HG03064 (cell line): ENCODE measurements around the gene ADGRF3.
"Not testable (repeated sequence)": the region's sequence is repeated elsewhere in the genome, so short reads cannot be mapped to it uniquely, and the experiment has no call there.

Experiments
- ATAC-seq: cut with Tn5 transposase; IDR thresholded peaks from one replicate; pipeline ENCODE4 v1.9.1; 2021; ENCODE audit warnings: low read depth; ENCODE audit not compliant: unreplicated experiment

Gene ADGRF3

DNA sequence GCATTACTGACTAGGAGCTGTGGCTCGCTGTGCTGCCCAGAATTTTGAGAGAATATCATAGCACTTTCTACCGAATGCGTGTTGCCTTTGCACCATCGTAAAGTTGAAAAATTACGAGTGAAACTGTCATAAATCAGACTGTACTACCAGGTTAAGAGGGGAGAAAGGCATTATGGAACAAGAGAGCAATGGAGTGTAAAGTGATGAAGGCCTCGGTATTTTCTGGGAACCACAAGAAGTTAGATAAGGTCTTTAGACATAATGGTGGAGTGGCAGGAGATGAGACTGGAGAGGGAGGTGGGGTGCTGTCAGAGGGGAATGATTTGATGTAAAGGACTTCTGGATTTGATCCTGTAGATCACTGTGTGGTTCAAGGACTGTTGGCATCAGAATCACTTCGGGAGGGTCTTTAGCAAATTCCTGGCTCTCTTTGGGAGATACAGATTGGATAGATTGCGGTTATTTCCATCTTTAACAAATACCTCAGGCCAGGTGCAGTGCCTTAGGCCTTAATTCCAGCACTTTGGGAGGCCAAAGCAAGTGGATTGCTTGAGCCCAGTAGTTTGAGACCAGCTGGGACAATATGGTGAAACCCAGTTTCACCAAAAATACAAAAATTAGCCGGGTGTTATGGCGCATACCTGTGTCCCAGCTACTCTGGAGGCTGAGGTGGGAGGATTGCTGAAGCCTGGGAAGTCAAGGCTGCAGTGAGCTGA, 4.9 kb upstream of the ADGRF3 start:
- ATAC-seq = no peak

- ATAC-seq = no peak
Observed at GRCh38 chr2:26349690-26350089, 3.1 kb upstream of the ADGRF3 start.

GRCh38 chr2:26347286-26347865, 787 bp upstream of the ADGRF3 start:
- ATAC-seq = no peak

DNA sequence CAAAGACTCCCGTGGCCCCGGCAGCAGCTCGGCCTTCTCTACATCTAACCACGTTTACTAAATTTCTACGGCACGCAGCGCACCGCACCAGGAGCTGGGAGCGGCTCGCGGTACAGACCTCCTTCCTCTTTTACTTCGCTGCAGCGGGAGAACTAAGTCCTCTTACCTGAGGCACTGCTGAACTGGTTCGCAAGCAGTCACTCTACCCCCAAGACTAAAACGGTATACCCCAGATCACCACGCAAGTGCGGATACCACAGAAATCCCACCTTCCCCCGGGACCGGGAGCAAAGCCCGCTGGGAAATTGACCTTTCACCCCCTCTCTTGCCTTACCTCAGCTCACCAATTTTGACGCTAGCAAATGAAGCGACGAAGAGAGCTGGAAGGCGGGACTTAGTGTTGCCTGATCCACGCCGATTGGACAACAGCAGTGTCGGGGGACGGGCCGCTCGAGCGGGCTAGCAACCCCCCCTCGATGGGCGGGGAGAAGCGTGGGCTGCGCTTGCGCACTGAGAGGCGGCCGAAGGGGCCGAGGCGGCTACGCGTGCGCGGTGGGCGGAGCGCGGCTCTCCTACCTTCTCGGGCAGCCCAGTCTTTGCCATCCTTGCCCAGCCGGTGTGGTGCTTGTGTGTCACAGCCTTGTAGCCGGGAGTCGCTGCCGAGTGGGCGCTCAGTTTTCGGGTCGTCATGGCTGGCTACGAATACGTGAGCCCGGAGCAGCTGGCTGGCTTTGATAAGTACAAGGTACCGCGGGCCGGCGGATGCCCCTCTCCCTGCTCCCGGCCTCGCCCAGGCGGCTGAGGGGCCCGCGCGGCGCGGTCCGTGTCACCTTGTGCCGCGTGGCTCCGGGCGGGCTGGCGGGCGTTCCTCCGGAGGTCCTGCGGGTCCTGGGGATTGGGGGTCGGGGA, 790 bp downstream of the ADGRF3 start, which contains the start of gene SELENOI:
TSS of gene SELENOI (plus strand) at position 599 of the 909 bp plus-strand sequence. CDS start at position 689, 90 bp downstream.
- ATAC-seq = peak; percentile 86

DNA sequence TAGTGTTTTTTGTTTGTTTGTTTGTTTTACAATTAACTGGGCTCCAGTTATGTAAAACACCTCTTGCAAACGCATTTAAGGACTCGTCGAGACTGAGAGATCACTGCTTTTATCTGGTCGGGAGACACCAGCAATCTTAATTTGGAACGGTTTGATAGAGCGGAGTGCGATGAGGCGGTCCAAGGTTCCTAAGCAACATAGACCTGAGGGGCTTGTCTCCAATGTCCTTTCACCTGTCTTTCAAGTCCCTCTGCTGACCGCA, 1.4 kb downstream of the ADGRF3 start:
- ATAC-seq = no peak

GRCh38 chr2:26344581-26345282, 1.9 kb downstream of the ADGRF3 start:
- no peak for ATAC-seq

GRCh38 chr2:26340831-26341230, 5.8 kb downstream of the ADGRF3 start:
- ATAC-seq = no peak

- ATAC-seq = no peak
Observed at GRCh38 chr2:26337298-26337697, 9.3 kb downstream of the ADGRF3 start.

- ATAC-seq = no peak
Observed at GRCh38 chr2:26336719-26337118, 9.9 kb downstream of the ADGRF3 start.

DNA sequence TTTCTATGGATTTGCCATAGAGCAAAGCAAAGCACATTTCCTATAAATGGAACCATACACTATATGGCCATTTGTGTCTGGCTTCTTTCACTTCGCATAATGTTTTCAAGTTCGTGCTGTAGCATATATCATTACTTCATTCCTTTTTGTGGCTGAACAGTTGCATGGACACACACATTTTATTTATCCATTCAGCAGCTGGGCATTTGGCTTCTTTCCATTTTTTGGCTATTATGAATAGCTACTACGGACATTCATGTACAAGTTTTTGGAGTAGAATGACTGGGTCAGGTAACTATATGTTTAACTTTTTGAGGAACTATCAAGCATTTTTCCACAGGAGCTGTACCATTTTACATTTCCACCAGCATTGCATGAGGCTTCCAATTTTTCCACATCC, 11.4 kb downstream of the ADGRF3 start:
- ATAC-seq = no peak

DNA sequence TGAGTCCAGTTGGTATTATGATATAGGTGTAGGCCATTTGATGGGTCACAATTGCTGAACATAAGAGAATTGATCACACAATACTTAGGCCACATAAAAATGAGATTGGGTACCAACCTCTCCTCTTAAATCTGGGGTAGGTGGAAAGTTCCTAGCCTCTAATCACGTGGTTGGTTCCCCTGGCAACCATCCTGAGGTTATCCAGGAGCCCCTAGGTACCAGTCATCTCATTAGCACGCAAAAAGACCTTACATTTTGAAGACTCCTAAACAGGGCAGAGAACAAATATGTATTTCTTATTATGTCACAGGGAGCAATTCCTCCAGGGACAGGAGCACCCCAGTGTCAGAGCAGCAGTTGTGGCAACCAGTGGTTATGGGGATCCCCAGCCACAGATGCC, 13.3 kb downstream of the ADGRF3 start:
- ATAC-seq = no peak

- ATAC-seq = not testable (repeated sequence)
Observed at GRCh38 chr2:26331321-26331720, 15.3 kb downstream of the ADGRF3 start.

- ATAC-seq = no peak
Observed at GRCh38 chr2:26330604-26331003, 16.0 kb downstream of the ADGRF3 start.

DNA sequence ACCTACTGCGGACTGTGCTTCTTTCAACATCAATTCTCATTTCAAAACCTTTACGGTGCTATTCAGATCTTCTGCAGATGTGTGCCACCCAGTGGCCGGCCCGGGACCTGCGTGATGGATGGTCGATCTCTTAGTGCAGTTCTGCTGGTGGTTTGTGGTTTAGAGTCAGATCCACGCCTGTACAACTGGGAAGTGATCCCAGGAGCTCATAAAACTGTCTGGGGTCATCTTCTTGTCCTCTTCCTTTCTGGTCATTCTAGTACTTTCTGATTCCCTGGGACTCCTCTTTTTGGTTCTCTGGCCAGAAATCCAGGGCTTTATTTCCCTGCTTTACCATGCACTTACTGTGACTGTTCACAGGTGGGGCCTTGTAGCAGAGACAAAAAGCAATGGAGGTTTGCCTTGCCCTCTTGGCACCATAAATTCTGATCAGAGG, 16.5 kb downstream of the ADGRF3 start:
- peak; percentile 82 for ATAC-seq

- ATAC-seq = not testable (repeated sequence)
Observed at GRCh38 chr2:26329083-26329482, 17.5 kb downstream of the ADGRF3 start.

DNA sequence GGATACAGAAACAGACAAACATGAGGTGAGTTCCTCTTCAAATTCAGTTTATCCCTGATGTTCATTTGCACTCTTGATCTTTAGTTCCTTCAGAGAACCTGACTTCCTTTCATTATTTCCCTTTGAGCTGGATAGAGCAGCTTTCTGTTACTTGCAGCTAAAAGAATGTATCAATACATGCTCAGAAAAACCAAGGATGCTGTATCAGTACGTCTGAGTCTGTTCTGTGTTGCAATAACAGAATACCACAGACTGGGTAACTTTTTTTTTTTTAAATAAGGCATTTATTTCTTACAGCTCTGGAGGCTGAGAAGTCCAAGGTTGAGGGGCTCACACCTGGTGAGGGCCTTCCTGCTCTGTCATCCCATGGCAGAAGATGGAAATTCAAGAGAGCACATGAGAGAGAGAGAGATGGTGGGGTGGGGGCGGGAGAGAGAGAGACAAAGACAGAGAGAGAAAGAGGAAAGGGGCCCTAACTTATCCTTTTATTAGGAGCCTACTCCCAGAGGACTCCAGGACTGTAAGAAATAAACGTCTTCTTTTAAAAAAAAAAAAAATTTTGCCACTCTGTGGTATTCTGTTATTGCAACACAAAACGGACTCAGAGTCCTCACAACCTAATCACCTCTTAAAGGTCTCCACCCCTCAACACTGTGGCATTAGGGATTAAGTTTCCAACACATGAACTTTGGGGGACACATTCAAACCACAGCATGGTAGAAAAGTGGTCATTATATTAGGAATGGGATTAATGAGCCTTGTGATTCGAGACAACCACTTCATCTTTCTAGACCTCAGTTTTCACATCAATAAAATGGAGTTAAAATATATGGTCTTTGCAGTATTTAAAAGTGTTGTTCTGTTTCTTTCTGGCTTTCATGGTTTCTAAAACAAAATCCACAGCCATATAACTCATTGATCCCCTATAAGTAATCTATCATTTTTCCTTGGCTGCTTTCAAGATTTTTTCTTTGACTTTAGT, 19.0 kb downstream of the ADGRF3 start:
- ATAC-seq = no peak

GRCh38 chr2:26326514-26326913, 20.1 kb downstream of the ADGRF3 start:
- no peak for ATAC-seq

DNA sequence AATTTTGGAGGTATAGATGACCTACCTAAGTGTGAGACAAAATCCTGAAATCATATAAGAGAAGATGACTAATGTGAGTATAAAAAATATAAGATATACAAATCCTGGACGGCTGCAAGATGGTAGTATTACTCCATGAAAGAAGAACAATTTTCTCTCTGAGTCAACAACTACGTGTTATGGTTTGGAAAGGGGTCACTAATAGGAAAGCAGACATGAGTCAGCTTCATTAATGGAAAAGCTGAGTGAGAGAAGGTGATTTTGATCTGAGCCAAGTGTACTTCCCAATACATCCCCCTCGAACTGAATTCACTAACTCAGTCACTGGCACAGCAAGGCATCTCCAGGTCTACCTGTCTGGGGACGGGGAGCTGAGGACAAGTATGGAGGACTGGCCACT, 20.7 kb downstream of the ADGRF3 start:
- no peak for ATAC-seq

- no peak for ATAC-seq
Observed at GRCh38 chr2:26324903-26325302, 21.7 kb downstream of the ADGRF3 start.

DNA sequence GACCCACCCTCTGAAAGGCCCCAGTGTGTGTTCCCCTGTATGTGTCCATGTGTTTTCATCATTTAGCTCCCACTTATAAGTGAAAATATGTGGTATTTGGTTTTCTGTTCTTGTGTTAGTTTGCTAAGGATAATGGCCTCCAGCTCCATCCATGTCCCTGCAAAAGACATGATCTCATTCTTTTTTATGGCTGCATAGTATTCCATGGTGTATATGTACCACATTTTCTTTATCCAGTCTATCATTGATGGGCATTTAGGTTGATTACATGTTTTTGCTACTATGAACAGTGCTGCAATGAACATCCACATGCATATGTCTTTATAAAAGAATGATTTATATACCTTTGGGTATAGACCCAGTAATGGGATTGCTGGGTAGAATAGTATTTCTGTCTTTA, 22.1 kb downstream of the ADGRF3 start:
- not testable (repeated sequence) for ATAC-seq
